Measurements from ENCODE around the gene MT1H.

MT1H gene

DNA sequence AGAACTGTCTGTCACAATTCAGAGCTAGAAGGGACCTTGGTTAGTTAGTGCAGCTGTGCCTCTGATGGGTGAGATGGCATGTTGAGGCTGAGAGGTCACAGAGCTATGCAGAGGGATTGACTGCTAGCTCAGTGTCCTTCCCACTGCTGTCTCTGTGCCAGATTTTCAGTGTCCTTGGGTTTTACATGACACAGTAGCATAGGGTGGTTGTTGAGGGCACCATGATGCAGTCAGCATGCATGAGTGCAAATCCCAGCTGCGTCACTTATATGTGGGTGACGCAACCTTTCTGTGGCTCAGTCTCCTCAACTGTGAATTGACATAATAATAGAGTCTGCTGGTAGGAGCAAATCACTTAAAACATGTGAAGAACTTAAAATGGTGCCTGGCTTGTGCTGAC is 28.4 kb upstream of the MT1H start:
- H3K36me3 ChIP-seq (ENCODE audit: insufficient read depth, low read length) = no peaks in the 10 kb centered on the region
- no peaks in the 10 kb centered on the region for H3K79me2 ChIP-seq (ENCODE audit: insufficient read depth, low read length)
- no peak overlapping the region for H3K4me2 ChIP-seq (ENCODE audit: low read length)
- no peak overlapping the region for H2AFZ ChIP-seq (ENCODE audit: low read length)
- no peaks in the 10 kb centered on the region for H3K9me2 ChIP-seq (ENCODE audit: low read depth, low read length)
- no peaks in the 10 kb centered on the region for H3F3A ChIP-seq (ENCODE audit: insufficient read depth, low read length)
- no peak for TF ChIP-seq EZH2 (IDR thresholded peaks at IDR 0.05; ENCODE audit: borderline replicate concordance, low read length)
- TF ChIP-seq, protein P1, sequence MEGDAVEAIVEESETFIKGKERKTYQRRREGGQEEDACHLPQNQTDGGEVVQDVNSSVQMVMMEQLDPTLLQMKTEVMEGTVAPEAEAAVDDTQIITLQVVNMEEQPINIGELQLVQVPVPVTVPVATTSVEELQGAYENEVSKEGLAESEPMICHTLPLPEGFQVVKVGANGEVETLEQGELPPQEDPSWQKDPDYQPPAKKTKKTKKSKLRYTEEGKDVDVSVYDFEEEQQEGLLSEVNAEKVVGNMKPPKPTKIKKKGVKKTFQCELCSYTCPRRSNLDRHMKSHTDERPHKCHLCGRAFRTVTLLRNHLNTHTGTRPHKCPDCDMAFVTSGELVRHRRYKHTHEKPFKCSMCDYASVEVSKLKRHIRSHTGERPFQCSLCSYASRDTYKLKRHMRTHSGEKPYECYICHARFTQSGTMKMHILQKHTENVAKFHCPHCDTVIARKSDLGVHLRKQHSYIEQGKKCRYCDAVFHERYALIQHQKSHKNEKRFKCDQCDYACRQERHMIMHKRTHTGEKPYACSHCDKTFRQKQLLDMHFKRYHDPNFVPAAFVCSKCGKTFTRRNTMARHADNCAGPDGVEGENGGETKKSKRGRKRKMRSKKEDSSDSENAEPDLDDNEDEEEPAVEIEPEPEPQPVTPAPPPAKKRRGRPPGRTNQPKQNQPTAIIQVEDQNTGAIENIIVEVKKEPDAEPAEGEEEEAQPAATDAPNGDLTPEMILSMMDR (IDR thresholded peaks at IDR 0.05; ENCODE audit: low read length) = no peak
- no peak overlapping the region for H3K4me3 ChIP-seq (ENCODE audit: low read depth, low read length, poor library complexity, severe bottlenecking)
- H4K20me1 ChIP-seq (ENCODE audit: insufficient read depth, low read length) = no peaks in the 10 kb centered on the region
- H3K4me1 ChIP-seq (ENCODE audit: insufficient read depth, low read length, severe bottlenecking) = peaks cover 6% of the 10 kb centered on the region
- no peak overlapping the region for H3K9ac ChIP-seq (ENCODE audit: low read length)
- no peaks in the 10 kb centered on the region; the same call in 1 of the 2 replicates for H3K27me3 ChIP-seq (ENCODE audit: insufficient read depth, low read length)
- no peaks in the 10 kb centered on the region for H3K9me3 ChIP-seq (ENCODE audit: low read length)
- H3K27ac ChIP-seq (ENCODE audit: low read depth, low read length, poor library complexity, severe bottlenecking) = no peak overlapping the region

DNA sequence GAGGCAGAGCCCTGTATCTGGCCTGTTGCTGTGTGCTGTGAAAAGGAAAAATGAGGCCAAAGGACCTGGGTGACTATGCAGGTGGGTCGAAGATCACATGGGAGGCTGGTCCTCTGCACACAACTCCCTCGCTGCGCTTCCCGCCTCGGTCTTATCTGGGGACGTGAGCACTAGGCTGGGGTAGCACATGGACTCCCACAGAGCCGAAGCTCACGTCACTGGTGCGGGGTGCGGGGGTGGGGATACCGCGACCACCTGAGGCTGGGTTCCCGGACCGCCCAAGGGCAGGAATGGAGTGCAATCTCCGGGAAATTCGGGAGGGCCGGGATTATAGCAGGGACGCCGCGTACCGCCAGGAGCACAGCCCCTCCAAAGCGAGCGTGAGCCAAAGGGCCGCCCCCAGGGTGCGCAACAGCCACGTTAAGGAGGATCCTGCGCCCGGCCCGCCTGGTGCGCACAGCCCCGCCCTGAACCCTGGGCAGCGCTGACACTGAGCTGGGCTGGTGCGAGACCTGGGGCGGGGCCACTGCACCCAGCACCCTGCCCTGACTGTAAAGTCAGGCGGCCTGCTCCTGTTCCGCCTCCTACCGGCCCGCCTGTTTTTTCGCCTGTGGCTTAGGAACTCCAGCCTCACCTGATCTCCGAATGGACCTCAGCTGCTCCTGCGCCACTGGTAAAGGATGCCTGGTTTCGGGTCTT is 26.4 kb upstream of the MT1H start:
- Histone ChIP-seq H3K9me3 (ENCODE audit: low read length) (no peaks in the 10 kb centered on the region), H3K4me2 (ENCODE audit: low read length) (peak overlapping the region; percentile 55), H3K36me3 (ENCODE audit: insufficient read depth, low read length) (no peaks in the 10 kb centered on the region), H3K79me2 (ENCODE audit: insufficient read depth, low read length) (no peaks in the 10 kb centered on the region), H3K27me3 (ENCODE audit: insufficient read depth, low read length) (no peaks in the 10 kb centered on the region; the same call in 1 of the 2 replicates), H3K4me3 (ENCODE audit: low read depth, low read length, poor library complexity, severe bottlenecking) (peak overlapping the region; percentile 35), H3K9ac (ENCODE audit: low read length) (no peak overlapping the region; the same call in 1 of the 2 replicates), H2AFZ (ENCODE audit: low read length) (no peak overlapping the region), H3K4me1 (ENCODE audit: insufficient read depth, low read length, severe bottlenecking) (peaks cover 6% of the 10 kb centered on the region), H3F3A (ENCODE audit: insufficient read depth, low read length) (no peaks in the 10 kb centered on the region), H3K9me2 (ENCODE audit: low read depth, low read length) (no peaks in the 10 kb centered on the region), H4K20me1 (ENCODE audit: insufficient read depth, low read length) (no peaks in the 10 kb centered on the region), H3K27ac (ENCODE audit: low read depth, low read length, poor library complexity, severe bottlenecking) (no peak overlapping the region)
- TF ChIP-seq, protein P1 (IDR thresholded peaks at IDR 0.05; ENCODE audit: low read length) = peak; percentile 25; the same call in 1 of the 2 replicates
- no peak for TF ChIP-seq EZH2 (IDR thresholded peaks at IDR 0.05; ENCODE audit: borderline replicate concordance, low read length)

DNA sequence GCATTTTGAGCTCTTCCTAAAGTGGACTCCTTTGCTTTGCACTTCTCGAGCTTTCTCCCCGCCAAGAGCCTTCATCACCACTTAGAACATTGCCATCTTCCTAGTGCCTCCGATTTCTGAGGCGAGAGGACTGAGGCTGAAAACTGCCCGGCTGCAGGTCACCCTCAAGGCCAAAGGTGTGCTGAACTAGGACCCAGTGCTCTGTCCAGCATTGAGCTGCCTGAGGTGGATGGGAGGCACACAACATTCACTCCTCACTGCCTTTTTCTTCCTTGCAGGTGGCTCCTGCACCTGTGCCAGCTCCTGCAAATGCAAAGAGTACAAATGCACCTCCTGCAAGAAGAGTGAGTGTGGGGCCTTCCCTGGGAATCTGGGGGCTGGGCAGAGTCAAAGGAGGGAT is 25.8 kb upstream of the MT1H start:
- no peaks in the 10 kb centered on the region for H3K79me2 ChIP-seq (ENCODE audit: insufficient read depth, low read length)
- H3K4me2 ChIP-seq (ENCODE audit: low read length) = peak overlapping the region; percentile 55
- H3K9me2 ChIP-seq (ENCODE audit: low read depth, low read length) = no peaks in the 10 kb centered on the region
- peak overlapping the region; percentile 35 for H3K4me3 ChIP-seq (ENCODE audit: low read depth, low read length, poor library complexity, severe bottlenecking)
- no peaks in the 10 kb centered on the region for H3K9me3 ChIP-seq (ENCODE audit: low read length)
- no peaks in the 10 kb centered on the region; the same call in 1 of the 2 replicates for H3K27me3 ChIP-seq (ENCODE audit: insufficient read depth, low read length)
- H3K4me1 ChIP-seq (ENCODE audit: insufficient read depth, low read length, severe bottlenecking) = peaks cover 6% of the 10 kb centered on the region
- no peaks in the 10 kb centered on the region for H4K20me1 ChIP-seq (ENCODE audit: insufficient read depth, low read length)
- no peak overlapping the region for H2AFZ ChIP-seq (ENCODE audit: low read length)
- TF ChIP-seq, protein P1 (IDR thresholded peaks at IDR 0.05; ENCODE audit: low read length) = no peak
- TF ChIP-seq EZH2 (IDR thresholded peaks at IDR 0.05; ENCODE audit: borderline replicate concordance, low read length) = no peak
- H3F3A ChIP-seq (ENCODE audit: insufficient read depth, low read length) = no peaks in the 10 kb centered on the region
- no peak overlapping the region for H3K27ac ChIP-seq (ENCODE audit: low read depth, low read length, poor library complexity, severe bottlenecking)
- H3K9ac ChIP-seq (ENCODE audit: low read length) = no peak overlapping the region
- no peaks in the 10 kb centered on the region for H3K36me3 ChIP-seq (ENCODE audit: insufficient read depth, low read length)
